ENCODE data around the gene METTL3.
A peak's percentile ranks its signal among the peaks of the same experiment; 100 is the strongest.
"Not testable (repeated sequence)": the region's sequence is repeated elsewhere in the genome, so short reads cannot be mapped to it uniquely, and the experiment has no call there.

METTL3 gene

DNA sequence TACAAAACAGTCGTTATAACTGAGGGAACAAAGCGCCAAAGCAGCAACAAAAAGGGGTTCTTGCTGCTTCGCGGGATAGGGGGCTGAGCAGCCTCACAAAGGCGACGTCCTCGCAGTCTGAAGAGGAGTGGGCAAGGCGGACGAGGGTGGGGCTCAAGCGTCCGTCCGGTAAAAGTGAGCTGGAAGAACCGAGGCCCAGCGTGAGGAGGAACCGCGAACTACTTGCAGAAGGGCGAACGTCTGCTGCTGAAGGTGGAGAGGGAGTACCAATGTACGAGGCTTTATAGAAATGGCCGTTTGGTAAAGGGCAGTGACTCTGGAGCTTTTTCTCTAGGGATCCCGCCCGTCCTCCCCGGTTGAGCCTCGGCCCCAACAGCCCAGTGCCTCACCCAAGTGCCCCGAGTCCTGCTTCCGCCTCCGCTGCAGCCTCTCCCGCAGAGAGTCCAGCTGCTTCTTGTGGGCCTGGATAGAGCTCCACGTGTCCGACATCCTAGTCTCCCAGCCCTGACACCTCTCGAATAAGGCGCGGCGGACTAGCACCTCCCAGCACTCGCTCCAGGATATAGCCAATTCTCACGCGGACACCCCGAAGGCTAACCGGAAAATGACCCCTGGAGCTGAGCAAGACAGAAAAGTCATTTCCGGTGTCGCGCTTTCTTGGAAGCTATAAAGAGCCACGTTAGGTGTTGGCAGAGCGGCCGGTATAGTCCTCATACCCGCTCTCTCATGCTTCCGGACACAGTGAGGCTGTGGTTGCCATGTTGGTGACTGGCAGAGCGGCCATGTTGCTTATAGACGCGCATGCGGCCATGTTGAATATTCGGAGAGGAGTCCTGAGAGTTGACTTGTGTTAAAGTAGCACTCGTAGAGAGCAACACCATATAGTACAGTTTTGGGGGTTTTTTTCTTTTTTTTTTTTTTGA, at the start of gene METTL3:
Gene METTL3 (minus strand): TSS at position 606 of the 923 bp plus-strand sequence. CDS start 117 bp downstream, at position 489.
- DNase-seq: peak; percentile 100

DNA sequence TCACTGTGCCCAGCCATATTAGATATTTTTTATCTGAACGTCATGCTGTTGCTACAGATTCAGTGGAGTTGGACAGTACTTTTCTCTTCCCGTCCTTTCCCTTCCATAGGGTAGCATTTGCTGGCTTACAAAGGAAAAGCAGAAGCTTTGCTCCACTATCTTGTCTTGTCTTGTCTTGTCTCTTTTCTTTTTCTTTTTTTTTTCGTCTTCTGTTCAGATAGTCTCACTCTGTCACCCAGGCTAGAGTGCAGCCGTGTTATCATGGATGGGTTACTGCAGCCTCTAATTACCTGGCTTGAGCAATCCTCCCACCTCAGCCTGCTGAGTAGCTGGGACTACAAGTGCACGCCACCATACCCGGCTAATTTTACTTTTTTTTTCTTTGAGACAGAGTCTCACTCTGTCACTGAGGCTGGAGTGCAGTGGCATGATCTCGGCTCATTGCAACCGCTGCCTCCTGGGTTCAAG, 47.6 kb upstream of the METTL3 start:
- no peak for DNase-seq

GRCh38 chr14:21557084-21557901, 46.2 kb upstream of the METTL3 start:
- DNase-seq: peak; percentile 77

DNA sequence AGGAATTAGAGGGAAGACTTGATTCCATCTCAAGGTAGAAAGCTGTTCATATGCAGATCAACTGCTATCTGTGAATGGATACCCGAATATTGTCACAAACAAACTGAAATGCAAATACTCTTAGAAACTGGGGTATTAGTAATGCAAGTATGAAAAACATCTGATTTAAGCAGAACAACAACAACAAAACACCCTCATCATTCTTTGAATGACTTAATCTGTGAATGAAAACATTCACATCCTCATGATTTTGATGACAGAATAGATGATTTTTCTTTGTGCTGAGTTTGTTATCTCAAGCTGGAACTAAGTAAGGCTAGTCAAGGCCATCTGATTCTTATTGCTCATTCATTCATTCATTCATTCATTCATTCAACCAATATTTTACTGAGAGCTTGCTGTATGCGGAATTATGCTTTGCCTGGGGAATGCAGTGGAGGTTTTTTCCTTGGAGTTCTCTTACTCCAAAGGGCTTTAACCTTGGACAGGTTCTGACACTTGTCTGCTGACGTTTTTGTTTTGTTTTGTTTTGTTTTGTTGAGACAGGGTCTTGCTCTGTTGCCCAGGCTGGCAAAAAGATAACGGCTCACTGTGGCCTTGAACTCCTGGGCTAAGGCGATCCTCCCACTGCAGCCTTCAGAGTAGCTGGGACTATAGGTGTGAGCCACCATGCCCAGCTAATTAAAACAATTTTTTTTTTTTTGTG, 45.4 kb upstream of the METTL3 start:
- DNase-seq: no peak

DNA sequence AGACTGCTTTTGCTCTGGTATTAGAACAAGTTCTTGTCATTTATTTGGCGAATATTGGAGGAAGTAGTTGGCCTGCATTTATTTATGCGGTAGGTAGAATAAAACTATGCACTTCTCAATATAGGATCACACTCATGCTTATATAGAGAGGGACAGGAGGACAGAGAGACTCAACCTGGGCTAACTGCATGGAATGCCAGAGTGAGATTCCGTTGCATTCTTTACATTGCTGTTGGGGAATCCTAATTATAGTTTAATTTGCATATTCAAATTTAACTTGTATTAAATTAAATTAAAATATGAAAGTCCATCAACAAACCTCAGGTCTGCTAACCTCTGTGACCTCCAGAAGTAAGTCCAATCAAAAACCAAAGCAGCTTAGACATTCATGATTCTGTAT, 42.1 kb upstream of the METTL3 start:
- no peak for DNase-seq

DNA sequence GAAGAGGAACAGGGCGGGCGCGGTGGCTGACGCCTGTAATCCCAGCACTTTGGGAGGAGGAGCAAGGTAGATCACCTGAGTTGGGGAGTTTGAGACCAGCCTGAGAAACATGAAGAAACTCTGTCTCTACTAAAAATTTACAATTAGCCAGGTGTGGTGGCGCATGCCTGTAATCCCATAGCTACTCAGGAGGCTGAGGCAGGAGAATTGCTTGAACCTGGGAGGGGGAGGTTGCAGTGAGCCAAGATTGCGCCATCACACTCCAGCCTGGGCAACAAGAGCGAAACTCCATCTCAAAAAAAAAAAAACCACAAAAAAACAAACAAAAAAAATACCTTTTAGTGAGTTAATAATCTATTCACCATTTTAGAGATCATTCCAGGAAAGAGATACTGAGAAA, 33.4 kb upstream of the METTL3 start:
- not testable (repeated sequence) for DNase-seq

DNA sequence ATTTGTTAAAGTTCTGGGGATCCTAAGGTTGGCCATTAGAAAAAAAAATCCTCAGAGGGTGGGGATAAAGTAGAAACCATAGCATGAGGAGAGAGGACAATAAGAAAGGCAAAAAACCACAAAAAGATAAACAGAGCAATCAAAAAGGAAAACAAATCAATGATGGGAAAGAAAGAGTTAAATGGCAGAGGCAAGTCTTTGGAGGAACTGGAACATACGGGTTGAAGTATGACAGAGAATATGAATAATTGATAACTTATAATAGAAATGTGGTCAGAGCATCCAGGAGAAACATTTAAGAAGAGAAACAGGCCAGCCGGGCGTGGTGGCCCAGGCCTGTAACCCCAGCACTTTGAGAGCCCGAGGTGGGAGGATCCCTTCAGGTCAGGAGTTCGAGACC, 32.8 kb upstream of the METTL3 start:
- no peak for DNase-seq

- DNase-seq: no peak
These were observed 32.4 kb upstream of the METTL3 start for GRCh38 chr14:21543521-21543960.

GRCh38 chr14:21541413-21542074, 30.4 kb upstream of the METTL3 start:
- DNase-seq: no peak

- no peak for DNase-seq
These were observed 28.2 kb upstream of the METTL3 start for GRCh38 chr14:21539189-21539940.

GRCh38 chr14:21537090-21537424, 25.9 kb upstream of the METTL3 start:
- DNase-seq: no peak

DNA sequence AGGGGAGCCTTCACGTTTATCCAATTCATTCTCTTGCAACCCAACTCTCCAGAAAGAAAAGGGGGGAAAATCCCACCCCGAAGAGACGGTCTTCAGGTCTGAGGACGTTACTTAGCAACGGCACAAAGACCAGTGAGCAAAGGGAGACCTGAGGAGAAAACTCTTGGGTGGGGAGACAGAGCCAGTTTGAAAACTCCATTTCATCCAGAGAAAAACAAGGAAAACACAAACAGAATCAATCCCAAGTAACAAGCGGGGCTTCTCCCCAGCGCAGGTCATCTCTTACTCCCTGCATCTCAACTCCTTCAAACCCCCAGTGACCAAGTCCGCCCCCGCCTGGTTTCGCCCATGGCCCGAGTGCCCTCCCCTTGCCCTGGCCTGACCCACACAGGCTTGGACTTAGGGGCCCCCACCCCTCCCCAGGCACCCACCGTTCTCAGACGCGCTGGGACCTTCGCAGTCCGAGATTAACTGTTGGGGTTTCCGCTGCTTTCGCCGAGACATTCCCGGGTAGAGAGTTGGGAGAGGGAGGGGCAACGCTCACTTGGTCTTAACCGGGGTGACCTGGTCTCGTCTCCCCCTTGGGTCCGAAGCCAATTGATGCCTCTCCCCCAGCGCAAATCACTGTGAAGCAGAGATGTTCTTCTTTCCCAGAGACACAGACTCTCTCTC, 25.4 kb upstream of the METTL3 start:
- no peak for DNase-seq

- no peak for DNase-seq
These were observed 24.6 kb upstream of the METTL3 start for GRCh38 chr14:21535545-21536417.

- DNase-seq: no peak
These were observed 23.4 kb upstream of the METTL3 start for GRCh38 chr14:21534576-21534975.

DNA sequence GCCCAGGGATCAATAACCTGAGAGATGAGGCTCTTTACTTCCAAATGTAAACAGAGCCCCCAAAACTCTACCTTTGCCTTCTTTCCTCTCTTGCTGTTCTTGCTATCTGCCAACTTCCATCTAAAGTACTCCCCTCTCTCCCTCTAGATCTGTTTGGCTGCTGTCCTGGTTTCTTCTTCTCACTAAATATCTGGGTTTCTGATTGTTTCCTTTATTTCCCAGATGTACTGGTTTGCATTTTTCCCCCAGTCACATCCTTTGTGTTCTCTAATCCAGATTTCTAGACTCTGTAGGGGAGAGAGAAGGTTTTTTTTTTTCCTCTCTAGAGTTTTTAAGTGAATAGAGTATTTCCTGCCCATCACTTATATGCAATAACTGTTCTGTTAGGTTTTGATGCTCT, 22.2 kb upstream of the METTL3 start:
- no peak for DNase-seq

- DNase-seq: no peak
These were observed 18.4 kb upstream of the METTL3 start for GRCh38 chr14:21529515-21529914.

DNA sequence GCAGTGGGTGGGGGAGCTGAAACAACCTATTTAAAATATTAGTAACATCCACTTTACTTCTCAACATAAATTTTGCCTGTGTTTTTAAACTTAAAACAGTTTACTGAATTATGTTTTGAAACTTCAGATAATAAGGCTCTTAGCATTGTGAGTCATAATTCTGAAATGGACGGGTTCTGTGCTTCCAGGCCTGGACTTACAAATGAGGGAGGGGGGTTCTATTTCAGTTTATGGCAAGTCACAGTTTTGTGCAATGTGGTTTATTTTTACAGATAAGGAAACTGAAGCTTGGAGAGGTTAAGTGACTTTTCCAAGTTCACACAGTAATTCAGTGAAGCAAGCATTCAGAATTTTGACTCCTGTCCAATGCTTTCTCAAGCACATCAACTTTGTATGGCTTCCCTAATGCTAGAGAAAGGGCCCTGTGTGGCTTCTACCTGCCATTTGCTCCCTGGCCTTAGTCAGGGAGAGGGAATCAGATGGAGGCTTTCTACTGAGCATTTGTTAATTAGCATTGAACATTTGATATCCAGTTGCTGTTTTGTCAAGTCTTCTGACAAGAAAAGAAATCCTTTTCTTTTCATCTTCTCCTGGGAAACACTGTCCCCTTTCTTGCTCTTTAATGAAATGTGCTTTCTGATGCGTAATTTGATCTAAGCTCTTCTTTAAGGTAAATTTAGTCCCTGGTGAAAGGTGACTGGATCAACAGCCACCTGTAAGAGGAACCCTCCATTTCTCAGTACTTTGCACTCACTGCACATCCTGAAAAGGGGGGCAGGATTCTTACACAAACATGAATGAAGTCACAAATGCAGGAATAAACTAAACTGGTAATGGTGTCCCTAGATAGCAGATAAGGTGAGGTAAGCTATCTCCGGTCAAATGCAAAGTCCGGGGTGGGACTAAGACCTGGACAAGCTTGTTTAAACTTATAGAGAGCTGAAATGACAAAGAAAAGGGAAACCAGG, 17.5 kb upstream of the METTL3 start:
- DNase-seq: peak; percentile 61

DNA sequence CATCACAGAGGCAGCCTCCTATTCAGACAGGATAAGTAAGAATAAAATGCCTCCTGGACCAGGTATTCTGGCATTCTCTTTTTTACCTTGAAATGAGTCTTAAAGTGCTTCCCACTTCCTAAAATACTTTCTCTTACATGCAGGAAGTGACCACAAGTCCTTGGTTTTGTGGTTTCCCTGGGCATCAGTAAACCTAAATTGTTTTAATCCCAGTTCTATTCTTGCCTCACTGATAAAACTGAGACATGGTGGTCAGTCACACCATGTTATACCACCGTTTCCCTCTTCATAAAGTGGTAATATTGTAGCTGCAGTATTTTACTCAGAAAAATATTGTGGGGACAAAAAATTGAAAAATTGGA, 16.2 kb upstream of the METTL3 start:
- no peak for DNase-seq

All from NCI-H226 (cell line).